HG03460 (cell line): ENCODE results near the gene CRIM1.

Experiments used
- ATAC-seq: cut with Tn5 transposase; IDR thresholded peaks from one replicate; pipeline ENCODE4 v1.9.1; 2021; ENCODE audit not compliant: unreplicated experiment

The CRIM1 gene

GRCh38 chr2:36371928-36372391, 16.4 kb downstream of the CRIM1 start:
- ATAC-seq = no peak

- ATAC-seq = no peak
Measured at GRCh38 chr2:36373149-36373926, 17.8 kb downstream of the CRIM1 start.

- no peak for ATAC-seq
Measured at GRCh38 chr2:36374585-36374984, 19.0 kb downstream of the CRIM1 start.

- ATAC-seq = no peak
Measured at GRCh38 chr2:36376319-36376765, 20.8 kb downstream of the CRIM1 start.

- no peak for ATAC-seq
Measured at GRCh38 chr2:36376992-36377738, 21.6 kb downstream of the CRIM1 start.

- ATAC-seq = no peak
Measured at GRCh38 chr2:36379710-36380448, 24.3 kb downstream of the CRIM1 start.

GRCh38 chr2:36380624-36381481, 25.3 kb downstream of the CRIM1 start:
- no peak for ATAC-seq

- ATAC-seq = no peak
Measured at GRCh38 chr2:36381993-36382392, 26.4 kb downstream of the CRIM1 start.

GRCh38 chr2:36382472-36382871, 26.9 kb downstream of the CRIM1 start:
- ATAC-seq = no peak

- ATAC-seq = no peak
Measured at GRCh38 chr2:36383726-36384125, 28.1 kb downstream of the CRIM1 start.

GRCh38 chr2:36384454-36384853, 28.9 kb downstream of the CRIM1 start:
- no peak for ATAC-seq

- no peak for ATAC-seq
Measured at GRCh38 chr2:36385603-36386002, 30.0 kb downstream of the CRIM1 start.

GRCh38 chr2:36387258-36387916, 31.8 kb downstream of the CRIM1 start:
- no peak for ATAC-seq

- ATAC-seq = no peak
Measured at GRCh38 chr2:36388472-36388871, 32.9 kb downstream of the CRIM1 start.

- no peak for ATAC-seq
Measured at GRCh38 chr2:36389091-36389564, 33.5 kb downstream of the CRIM1 start.

GRCh38 chr2:36389577-36389976, 34.0 kb downstream of the CRIM1 start:
- no peak for ATAC-seq

GRCh38 chr2:36392571-36393255, 37.1 kb downstream of the CRIM1 start:
- no peak for ATAC-seq

GRCh38 chr2:36393738-36394256, 38.2 kb downstream of the CRIM1 start:
- no peak for ATAC-seq

- no peak for ATAC-seq
Measured at GRCh38 chr2:36394804-36395203, 39.2 kb downstream of the CRIM1 start.
